OCI-LY1 (cell line): ENCODE data around the gene VPS37D.
"Not testable (repeated sequence)": the region's sequence is repeated elsewhere in the genome, so short reads cannot be mapped to it uniquely, and the experiment has no call there.

ENCODE experiments used
- EZH2 ChIP-seq: fragments of 200-600 bp; sonication (generic), shearing (Covaris generic); IDR thresholded peaks from 2 replicates; pipeline ENCODE4 v1.8.0; 2017; ENCODE audit warnings: borderline replicate concordance, mixed run types, mild to moderate bottlenecking, antibody characterized with exemption, low read length, moderate library complexity, mixed read lengths
- TF ChIP-seq, protein P1 (sequence below): fragments of 200-600 bp; sonication (generic), shearing (Covaris generic); IDR thresholded peaks from 2 replicates; pipeline ENCODE4 v1.5.1; 2017; ENCODE audit warnings: mild to moderate bottlenecking, antibody characterized with exemption, low read length, moderate library complexity, mixed read lengths

- TF ChIP-seq, protein P1, sequence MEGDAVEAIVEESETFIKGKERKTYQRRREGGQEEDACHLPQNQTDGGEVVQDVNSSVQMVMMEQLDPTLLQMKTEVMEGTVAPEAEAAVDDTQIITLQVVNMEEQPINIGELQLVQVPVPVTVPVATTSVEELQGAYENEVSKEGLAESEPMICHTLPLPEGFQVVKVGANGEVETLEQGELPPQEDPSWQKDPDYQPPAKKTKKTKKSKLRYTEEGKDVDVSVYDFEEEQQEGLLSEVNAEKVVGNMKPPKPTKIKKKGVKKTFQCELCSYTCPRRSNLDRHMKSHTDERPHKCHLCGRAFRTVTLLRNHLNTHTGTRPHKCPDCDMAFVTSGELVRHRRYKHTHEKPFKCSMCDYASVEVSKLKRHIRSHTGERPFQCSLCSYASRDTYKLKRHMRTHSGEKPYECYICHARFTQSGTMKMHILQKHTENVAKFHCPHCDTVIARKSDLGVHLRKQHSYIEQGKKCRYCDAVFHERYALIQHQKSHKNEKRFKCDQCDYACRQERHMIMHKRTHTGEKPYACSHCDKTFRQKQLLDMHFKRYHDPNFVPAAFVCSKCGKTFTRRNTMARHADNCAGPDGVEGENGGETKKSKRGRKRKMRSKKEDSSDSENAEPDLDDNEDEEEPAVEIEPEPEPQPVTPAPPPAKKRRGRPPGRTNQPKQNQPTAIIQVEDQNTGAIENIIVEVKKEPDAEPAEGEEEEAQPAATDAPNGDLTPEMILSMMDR, result not testable (repeated sequence)
- not testable (repeated sequence) for TF ChIP-seq EZH2
These were observed 8.4 kb downstream of the VPS37D start for GRCh38 chr7:73676062-73676461.
